Activated CD4-positive, alpha-beta T cell treated with anti-CD3 and anti-CD28 coated beads, Interleukin-2, amount 50 U/mL, for 4 hours (primary cell): ENCODE data around the gene RBM47.
"Not testable (repeated sequence)": the region's sequence is repeated elsewhere in the genome, so short reads cannot be mapped to it uniquely, and the experiment has no call there.

Experiments
- DNase-seq, 2 experiments: peaks; one replicate each; pipeline ENCODE4 v3.0.0-alpha.2; 2020

The RBM47 gene

DNA sequence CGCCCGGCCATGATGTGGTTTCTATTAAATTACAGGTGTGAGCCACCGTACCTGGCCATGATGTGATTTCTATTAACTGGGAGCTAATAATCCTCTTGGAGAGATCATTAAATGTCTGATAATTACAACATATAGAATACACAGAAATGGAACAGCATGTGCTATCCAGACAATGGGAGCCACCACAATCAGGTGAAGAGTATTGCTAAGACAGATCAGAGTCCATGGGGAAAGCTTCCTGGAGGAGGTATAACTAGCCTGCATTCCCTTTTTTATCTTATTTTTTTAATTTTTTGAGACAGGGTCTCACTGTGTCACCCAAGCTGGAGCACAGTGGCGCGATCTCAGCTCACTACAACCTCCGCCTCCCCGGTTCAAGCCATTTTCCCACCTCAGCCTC, 147.7 kb downstream of the RBM47 start:
- no peak for DNase-seq

- DNase-seq, result no peak
Observed at GRCh38 chr4:40480291-40480690, 149.4 kb downstream of the RBM47 start.

- no peak for DNase-seq
Observed at GRCh38 chr4:40479378-40479777, 150.3 kb downstream of the RBM47 start.

GRCh38 chr4:40475609-40476008, 154.1 kb downstream of the RBM47 start:
- DNase-seq, result no peak

DNA sequence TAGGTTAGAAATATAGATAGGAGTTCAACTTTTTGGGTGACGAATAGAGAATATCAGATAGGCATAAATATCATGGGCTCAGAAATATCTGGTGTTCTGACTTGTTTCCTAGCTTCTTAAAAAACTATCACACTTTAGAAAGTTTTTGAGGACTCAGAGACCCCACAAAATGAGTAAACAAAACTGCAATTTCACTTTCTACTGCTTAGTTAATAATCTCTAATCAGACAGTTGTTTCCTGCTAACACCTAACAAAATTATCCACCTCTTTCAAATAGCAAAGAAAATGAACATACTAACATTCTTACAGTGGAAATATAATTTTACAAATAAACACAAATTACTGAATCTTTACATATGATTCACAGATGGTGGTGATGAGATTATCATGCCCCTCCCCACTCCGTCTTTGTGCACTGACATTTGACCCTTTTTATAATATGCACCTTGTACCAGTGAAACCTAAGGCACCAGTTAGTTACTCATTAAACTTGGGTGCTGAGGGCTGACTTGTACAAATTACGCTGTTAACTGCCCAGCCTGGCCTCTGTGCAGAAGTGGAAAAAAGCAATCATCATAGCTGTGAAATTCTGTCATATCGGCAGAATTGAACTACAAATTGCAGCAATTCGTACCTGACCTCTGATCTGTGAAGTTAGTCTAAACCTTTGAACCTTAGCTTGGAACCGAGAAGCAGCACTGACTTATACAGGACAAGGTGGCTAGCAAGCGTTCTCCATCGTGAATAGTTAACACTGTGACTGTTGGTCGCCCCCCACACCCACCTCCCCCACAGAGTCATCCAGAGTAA, 155.9 kb downstream of the RBM47 start:
- no peak for DNase-seq

DNA sequence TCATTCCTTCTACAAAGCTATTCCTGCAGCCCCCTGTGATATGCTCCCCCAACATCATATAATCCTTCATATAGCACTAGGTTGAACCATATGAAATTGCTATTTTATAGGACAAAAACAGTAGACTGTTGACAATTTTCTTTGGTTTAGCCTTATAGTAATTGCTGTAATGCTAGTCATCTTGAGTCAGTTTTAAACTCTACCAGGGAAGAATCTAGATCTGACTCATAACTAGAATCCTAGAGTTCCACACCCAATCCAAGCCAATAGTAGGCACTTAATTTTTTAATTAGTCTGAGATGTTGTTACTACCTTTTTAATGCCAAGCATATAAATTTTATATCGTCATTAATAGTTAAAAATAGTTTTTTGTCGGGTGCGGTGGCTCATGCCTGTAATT, 157.7 kb downstream of the RBM47 start:
- DNase-seq, result no peak

- DNase-seq, result no peak
Observed at GRCh38 chr4:40466789-40467188, 162.9 kb downstream of the RBM47 start.

DNA sequence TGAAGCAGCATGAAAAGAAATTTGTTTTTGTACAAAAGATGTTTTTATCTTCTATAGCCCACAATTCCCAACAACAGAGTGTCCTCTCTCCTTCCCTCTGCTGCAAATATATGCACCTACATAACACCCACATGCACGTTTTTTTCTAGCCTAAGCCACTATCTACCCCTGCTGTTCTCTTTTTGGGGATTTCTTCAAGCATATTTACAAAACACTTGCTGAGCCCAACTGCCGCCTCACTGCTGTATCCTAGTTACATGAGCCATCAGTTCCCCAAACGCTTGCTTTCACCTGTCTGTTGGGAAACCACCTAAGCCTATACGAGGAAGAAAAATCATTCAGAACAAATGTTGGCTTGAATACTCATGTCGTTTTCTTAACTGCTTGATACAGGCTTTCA, 167.3 kb downstream of the RBM47 start:
- DNase-seq, result no peak

DNA sequence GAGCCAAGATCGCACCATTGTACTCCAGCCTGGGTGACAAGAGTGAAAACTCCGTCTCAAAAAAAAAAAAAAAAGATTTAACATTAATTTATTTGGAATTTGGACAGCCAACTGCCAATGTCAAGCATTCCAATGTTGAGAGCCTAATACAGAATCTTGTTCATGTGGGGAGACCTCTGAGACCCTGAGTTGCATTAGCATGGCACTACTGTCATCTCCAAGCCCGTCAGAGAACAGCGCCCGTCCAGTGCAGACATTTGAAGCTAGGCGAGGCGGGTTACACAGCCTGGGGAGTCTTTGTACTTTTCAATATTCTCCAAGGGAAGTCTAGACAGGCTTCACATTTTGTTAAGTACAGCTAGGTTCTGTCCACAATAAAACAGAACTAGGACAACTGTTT, 167.8 kb downstream of the RBM47 start:
- no peak for DNase-seq

- no peak for DNase-seq
Observed at GRCh38 chr4:40461062-40461461, 168.6 kb downstream of the RBM47 start.

- DNase-seq, result no peak
Observed at GRCh38 chr4:40458683-40459082, 171.0 kb downstream of the RBM47 start.

DNA sequence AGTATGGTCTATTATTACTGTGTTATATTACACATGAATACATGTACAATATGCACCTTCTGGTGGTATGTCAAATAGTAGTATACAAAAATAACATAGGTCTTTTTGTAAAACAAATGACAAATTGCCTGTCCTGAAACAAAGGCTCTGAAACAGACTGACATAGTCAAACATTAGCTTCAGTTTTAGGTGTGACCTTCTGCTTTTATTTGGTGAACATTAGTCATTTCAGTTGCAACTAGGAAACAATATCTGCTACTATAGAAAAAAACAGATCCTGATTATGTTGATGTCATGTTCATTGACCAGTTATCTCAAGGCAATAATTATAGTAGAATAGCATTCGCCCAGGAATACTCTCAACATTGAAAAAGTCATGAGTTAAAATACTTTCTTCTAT, 171.6 kb downstream of the RBM47 start:
- DNase-seq, result no peak

- no peak for DNase-seq
Observed at GRCh38 chr4:40455340-40455902, 174.2 kb downstream of the RBM47 start.

DNA sequence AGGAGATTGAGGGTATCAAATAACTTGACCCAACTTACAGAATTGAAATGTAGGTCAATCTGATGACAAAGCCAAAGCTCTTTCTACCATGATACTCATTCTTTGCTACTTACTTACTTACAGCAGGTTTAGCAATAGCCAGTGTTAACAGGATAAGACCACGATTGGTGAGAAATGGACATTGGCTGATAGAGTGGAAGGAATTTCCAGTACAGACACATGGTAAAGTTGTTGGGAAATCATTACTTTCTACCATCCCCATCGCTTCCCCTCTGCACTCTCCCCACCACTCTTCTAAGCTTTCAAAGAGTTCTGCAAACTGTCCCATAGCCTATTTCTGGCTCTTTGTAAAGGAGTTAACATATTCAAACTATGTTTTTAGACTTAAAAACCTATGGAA, 174.8 kb downstream of the RBM47 start:
- no peak for DNase-seq

GRCh38 chr4:40453912-40454311, 175.8 kb downstream of the RBM47 start:
- no peak for DNase-seq

- no peak for DNase-seq
Observed at GRCh38 chr4:40448875-40449274, 180.8 kb downstream of the RBM47 start.

- DNase-seq, result no peak
Observed at GRCh38 chr4:40446839-40447238, 182.8 kb downstream of the RBM47 start.

DNA sequence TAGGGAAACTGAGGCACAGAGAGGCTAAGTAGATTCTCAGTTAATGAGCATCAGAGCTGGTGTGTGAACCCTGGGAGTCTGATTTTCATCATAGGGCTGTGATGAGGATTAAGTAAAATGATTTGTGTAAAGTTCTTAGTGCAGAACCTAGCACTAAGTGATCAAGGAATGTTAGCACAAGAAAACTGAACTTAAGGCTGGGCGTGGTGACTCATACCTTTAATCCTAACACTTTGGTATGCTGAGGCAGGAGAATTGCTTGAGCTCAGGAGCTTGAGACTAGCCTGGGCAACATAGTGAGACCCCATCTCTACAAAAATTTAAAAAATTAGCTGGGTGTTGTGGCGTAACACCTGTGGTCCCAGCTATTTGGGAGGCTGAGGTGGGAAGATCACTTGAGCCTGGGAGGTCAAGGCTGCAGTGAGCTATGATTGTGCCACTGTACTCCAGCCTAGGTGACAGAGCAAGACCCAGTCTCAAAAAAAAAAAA, 183.4 kb downstream of the RBM47 start:
- DNase-seq, result not testable (repeated sequence)

- no peak for DNase-seq
Observed at GRCh38 chr4:40445671-40446070, 184.0 kb downstream of the RBM47 start.

DNA sequence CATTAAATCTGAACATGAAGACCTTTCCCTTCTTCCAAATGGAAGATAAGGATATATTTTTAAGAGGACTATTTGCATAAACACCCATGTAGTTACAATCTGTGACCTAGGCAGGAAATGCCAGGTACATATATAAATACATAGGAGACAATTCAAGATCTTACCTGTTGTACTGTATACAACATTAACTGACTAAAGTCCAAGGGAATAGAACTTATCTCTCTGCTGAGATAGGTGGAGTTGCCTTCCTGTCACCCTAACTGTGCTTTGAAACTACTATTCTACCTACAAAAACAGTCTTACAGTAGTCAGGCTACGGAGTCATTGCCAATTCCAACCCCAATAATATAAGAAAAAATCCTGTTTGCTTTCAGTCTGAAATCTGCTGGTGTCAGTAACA, 188.2 kb downstream of the RBM47 start:
- DNase-seq, result no peak

DNA sequence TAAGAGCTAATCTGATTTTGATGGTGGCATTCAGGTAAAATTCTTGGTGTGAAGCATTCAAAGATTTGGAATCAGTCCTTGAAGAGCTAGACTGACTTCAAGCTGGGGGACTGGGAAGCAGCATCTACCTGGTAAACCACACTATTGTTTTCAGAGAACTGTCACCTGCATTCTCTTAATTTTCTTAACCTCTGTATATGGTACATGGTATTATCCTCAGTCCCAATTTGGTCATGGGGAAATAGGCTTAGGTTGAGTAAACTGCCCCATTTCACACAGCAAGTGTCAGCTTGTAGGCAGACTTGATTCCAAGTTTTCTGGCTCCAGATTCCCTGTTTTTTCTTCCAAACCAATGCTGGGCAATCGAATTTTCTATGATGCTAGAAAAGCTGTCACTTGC, 190.1 kb downstream of the RBM47 start:
- DNase-seq, result no peak

DNA sequence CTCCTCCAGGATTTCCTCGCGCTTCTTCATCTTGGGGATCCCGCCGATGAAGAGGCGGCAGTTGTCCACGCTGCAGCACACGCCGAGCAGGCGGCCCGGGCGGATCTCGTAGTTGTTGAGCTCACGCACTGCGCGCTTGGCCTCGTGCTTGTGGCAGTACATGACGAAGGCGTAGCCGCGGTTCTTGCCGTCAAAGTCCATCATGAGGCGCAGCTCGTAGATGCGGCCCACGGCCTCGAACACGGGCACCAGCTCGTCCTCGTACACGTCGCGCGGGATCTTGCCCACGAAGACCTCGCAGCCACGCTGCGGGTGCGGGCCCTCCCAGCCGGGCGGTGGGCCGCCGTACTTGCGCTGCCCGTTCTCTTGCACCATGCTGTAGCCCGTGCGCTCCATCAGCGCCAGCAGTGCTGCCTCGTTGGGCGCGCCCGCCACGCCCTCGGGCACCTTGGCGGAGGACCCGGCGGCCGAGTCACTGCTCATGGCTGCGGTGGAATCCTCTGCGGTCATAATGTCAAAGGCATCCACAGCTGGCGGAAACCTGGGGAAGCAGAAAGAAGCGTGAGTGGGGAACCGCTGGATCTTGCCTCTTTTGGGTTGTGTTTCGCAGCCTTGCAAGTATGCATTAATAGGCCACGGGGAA, 191.2 kb downstream of the RBM47 start:
- no peak for DNase-seq

DNA sequence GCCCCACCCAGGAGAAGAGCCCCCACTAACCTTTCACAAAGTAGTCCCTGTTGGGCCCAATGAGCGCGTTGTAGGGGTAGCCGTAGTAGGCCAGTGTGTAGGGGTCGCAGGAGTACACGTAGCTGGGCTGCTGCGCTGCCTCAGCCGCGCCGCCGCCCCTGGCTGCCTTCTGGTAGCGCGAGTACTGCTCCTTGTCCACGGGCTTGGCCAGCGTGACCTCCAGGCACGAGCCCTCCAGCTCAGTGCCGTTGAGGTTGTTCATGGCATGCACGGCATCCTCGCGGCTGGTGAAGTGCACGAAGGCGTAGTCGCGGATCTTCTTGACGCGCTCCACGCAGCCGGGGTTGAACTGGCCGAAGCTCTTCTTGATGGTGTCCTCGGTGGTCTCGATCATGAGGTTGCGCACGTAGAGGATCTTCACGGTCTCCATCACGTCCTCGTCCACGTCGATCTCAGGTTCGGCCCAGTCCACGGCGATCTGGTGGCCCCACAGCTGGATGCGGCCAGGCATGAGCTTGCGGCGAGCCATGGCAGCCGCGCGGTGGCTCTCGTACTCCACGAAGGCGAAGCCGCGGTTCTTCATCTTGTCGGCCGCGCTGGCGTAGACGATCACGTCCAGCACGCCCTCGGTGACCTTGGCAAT, 191.8 kb downstream of the RBM47 start:
- no peak for DNase-seq

DNA sequence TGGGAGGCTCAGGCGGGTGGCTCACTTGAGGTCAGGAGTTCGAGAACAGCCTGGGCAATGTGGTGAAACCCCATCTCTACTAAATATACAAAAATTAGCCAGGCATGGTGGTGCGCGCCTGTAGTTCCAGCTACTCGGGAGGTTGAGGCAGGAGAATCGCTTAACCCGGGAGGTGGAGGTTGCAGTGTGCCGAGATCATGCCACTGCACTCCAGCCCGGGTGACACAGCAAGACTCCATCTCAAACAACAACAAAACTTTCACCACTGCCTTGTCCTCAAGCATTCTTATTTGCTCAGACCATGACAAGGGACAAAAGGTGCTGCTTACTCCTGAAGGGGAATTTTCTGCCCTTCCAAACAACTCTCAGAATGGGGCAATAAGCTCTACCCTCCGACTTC, 194.4 kb downstream of the RBM47 start:
- not testable (repeated sequence) for DNase-seq
